H1 (cell line): ENCODE data around the gene FCRLB. TPM values are rescaled to one million over a fixed set of nuclear protein-coding genes. Genes with fewer than 3 reads are reported as not detected.

ENCODE experiments used
- CTCF ChIA-PET: fragments of 300-600 bp; sonication (Branson Sonifier 250); formaldehyde crosslinking; loops from one replicate; lab custom pipeline; 2021; ENCODE audit not compliant: partially characterized antibody; lab: Charles Lee
- POLR2A ChIA-PET: fragments of 300-600 bp; sonication (Branson Sonifier 250); formaldehyde crosslinking; loops from one replicate; lab custom pipeline; 2021; ENCODE audit warnings: inconsistent platforms; ENCODE audit not compliant: partially characterized antibody; lab: Charles Lee
- DNase-seq, 2 experiments: peaks; one replicate each; pipeline versions ENCODE4 v3.0.0 to v3.0.0-alpha.2; 2010 to 2022; ENCODE audit warnings: low spot score in 2 of 2, low read depth in 1 of 2, mixed read lengths in 1 of 2
- FAIRE-seq: peaks from 2 replicates; lab custom pipeline; 2011; peaks lifted over from hg19 to GRCh38; lab: Jason Lieb, UNC
- H2AFZ ChIP-seq: 2 replicates; pipeline ENCODE4 v1.8.1; 2012; ENCODE audit warnings: low read length, inconsistent platforms
- H2AK5ac ChIP-seq: 2 replicates; pipeline ENCODE4 v1.6.1; 2013; ENCODE audit warnings: low read depth, low read length
- H2BK120ac ChIP-seq: replicated peaks from 2 replicates; pipeline ENCODE3; 2013; ENCODE audit warnings: low read depth, low read length, inconsistent platforms
- H2BK12ac ChIP-seq: 2 replicates; pipeline ENCODE4 v1.6.1; 2013; ENCODE audit warnings: low read depth, low read length
- H2BK15ac ChIP-seq: 2 replicates; pipeline ENCODE4 v1.6.1; 2013; ENCODE audit warnings: low read length
- H2BK20ac ChIP-seq: 2 replicates; pipeline ENCODE4 v1.6.1; 2013; ENCODE audit warnings: low read length
- H2BK5ac ChIP-seq: 2 replicates; pipeline ENCODE4 v1.6.1; 2013; ENCODE audit warnings: low read depth, low read length
- H3K14ac ChIP-seq: 2 replicates; pipeline ENCODE4 v1.6.1; 2013; ENCODE audit warnings: inconsistent platforms; ENCODE audit not compliant: insufficient read length
- H3K18ac ChIP-seq: 2 replicates; pipeline ENCODE4 v1.6.1; 2013; ENCODE audit warnings: low read length; ENCODE audit errors: extremely low read depth
- H3K23ac ChIP-seq: 2 replicates; pipeline ENCODE4 v1.6.1; 2013; ENCODE audit warnings: inconsistent platforms; ENCODE audit not compliant: insufficient read length
- H3K23me2 ChIP-seq: 2 replicates; pipeline ENCODE4 v1.6.1; 2013; ENCODE audit warnings: low read depth, low read length
- H3K27ac ChIP-seq: 2 replicates; pipeline ENCODE4 v1.6.1; 2011; ENCODE audit warnings: low read depth, low read length, inconsistent platforms
- H3K27me3 ChIP-seq, 4 experiments: replicated peaks in 1 of 4; 1 replicate in 1 of 4; 2 replicates in 3 of 4; pipeline versions ENCODE4 v1.6.1 to v1.8.1; 2011 to 2013; ENCODE audit warnings: low read length in 3 of 4, mild to moderate bottlenecking in 3 of 4, inconsistent platforms in 2 of 4, mixed read lengths in 2 of 4, moderate library complexity in 1 of 4; ENCODE audit not compliant: control insufficient read depth in 3 of 4, insufficient read depth in 3 of 4; ENCODE audit errors: extremely low read depth in 1 of 4
- H3K36me3 ChIP-seq, 4 experiments: 2 replicates each; pipeline versions ENCODE4 v1.6.1 to v1.8.1; 2011 to 2013; ENCODE audit warnings: mild to moderate bottlenecking in 4 of 4, low read length in 3 of 4, moderate library complexity in 2 of 4, control low read depth in 1 of 4, inconsistent platforms in 1 of 4; ENCODE audit not compliant: insufficient read depth in 4 of 4, control insufficient read depth in 2 of 4
- H3K4ac ChIP-seq: replicated peaks from 2 replicates; pipeline ENCODE3; 2013; ENCODE audit warnings: low read length, low read depth, mixed read lengths, inconsistent platforms; ENCODE audit not compliant: insufficient read length
- H3K4me1 ChIP-seq, 4 experiments: replicated peaks in 1 of 4; 1 replicate in 1 of 4; 2 replicates in 3 of 4; pipeline versions ENCODE4 v1.6.1 to v1.8.1; 2011 to 2013; ENCODE audit warnings: low read length in 3 of 4, inconsistent platforms in 2 of 4, mixed read lengths in 1 of 4; ENCODE audit not compliant: insufficient read depth in 4 of 4, control insufficient read depth in 3 of 4
- H3K4me2 ChIP-seq, 2 experiments: 2 replicates each; pipeline versions ENCODE4 v1.6.1 to v1.8.1; 2011 to 2013; ENCODE audit warnings: low read depth in 2 of 2, low read length in 2 of 2, control low read depth in 1 of 2, inconsistent platforms in 1 of 2, mild to moderate bottlenecking in 1 of 2; ENCODE audit not compliant: insufficient read depth in 1 of 2
- H3K4me3 ChIP-seq, 4 experiments: fragments of 200-600, 300-600 bp in 1 of 4; sonication (generic), shearing (Covaris generic), sonication (Bioruptor Twin) in 1 of 4; 2 replicates each; pipeline versions ENCODE4 v1.5.1 to v1.8.1; 2011 to 2016; ENCODE audit warnings: low read length in 4 of 4, low read depth in 3 of 4, control low read depth in 2 of 4, inconsistent platforms in 2 of 4, mild to moderate bottlenecking in 2 of 4, mixed read lengths in 1 of 4, moderate library complexity in 1 of 4; ENCODE audit not compliant: insufficient read depth in 2 of 4; ENCODE audit errors: extremely low read depth in 1 of 4
- H3K56ac ChIP-seq: replicated peaks from 2 replicates; pipeline ENCODE3; 2013; ENCODE audit warnings: low read depth, mild to moderate bottlenecking, mixed read lengths, low read length, inconsistent platforms; ENCODE audit not compliant: insufficient read length
- H3K79me1 ChIP-seq: 2 replicates; pipeline ENCODE4 v1.6.1; 2013; ENCODE audit warnings: low read depth, low read length, control low read depth
- H3K79me2 ChIP-seq, 2 experiments: 2 replicates each; pipeline versions ENCODE4 v1.6.1 to v1.8.1; 2012 to 2013; ENCODE audit warnings: low read length in 2 of 2, mild to moderate bottlenecking in 2 of 2, inconsistent platforms in 1 of 2; ENCODE audit not compliant: insufficient read depth in 2 of 2, control insufficient read depth in 1 of 2
- H3K9ac ChIP-seq, 4 experiments: replicated peaks in 1 of 4; 1 replicate in 1 of 4; 2 replicates in 3 of 4; pipeline versions ENCODE4 v1.6.1 to v1.8.1; 2011 to 2013; ENCODE audit warnings: low read depth in 3 of 4, low read length in 3 of 4, control low read depth in 2 of 4, mild to moderate bottlenecking in 2 of 4, moderate library complexity in 2 of 4, inconsistent platforms in 1 of 4; ENCODE audit errors: extremely low read depth in 1 of 4
- H3K9me3 ChIP-seq, 2 experiments: 2 replicates each; pipeline versions ENCODE4 v1.6.1 to v1.8.1; 2012 to 2013; ENCODE audit warnings: mild to moderate bottlenecking in 2 of 2, moderate library complexity in 2 of 2, control low read depth in 1 of 2, inconsistent platforms in 1 of 2, low read depth in 1 of 2, low read length in 1 of 2, mixed read lengths in 1 of 2; ENCODE audit not compliant: insufficient read depth in 2 of 2
- H4K20me1 ChIP-seq, 2 experiments: replicated peaks in 1 of 2; 2 replicates each; pipeline versions ENCODE3 to v1.8.1; 2011 to 2013; ENCODE audit warnings: inconsistent platforms in 2 of 2, low read length in 2 of 2, mild to moderate bottlenecking in 1 of 2; ENCODE audit not compliant: insufficient read depth in 2 of 2, control insufficient read depth in 1 of 2
- H4K5ac ChIP-seq: 2 replicates; pipeline ENCODE4 v1.6.1; 2013; ENCODE audit warnings: low read length, low read depth, mixed read lengths, inconsistent platforms; ENCODE audit not compliant: insufficient read length
- H4K8ac ChIP-seq: 2 replicates; pipeline ENCODE4 v1.8.0; 2013; ENCODE audit warnings: mild to moderate bottlenecking, moderate library complexity, low read length, inconsistent platforms; ENCODE audit not compliant: insufficient read depth; ENCODE audit errors: extremely low read depth
- H4K91ac ChIP-seq: replicated peaks from 2 replicates; pipeline ENCODE3; 2013; ENCODE audit warnings: low read length, mixed read lengths, inconsistent platforms; ENCODE audit not compliant: insufficient read length
- BCL11A ChIP-seq, 2 experiments: IDR thresholded peaks; one replicate each; pipeline ENCODE4 v1.6.1; 2011; ENCODE audit warnings: low read depth in 2 of 2, low read length in 2 of 2, mild to moderate bottlenecking in 2 of 2
- E2F6 ChIP-seq: IDR thresholded peaks from 2 replicates; pipeline ENCODE4 v1.6.1; 2012; ENCODE audit warnings: inconsistent platforms
- EP300 ChIP-seq, 2 experiments: IDR thresholded peaks; 1 replicate in 1 of 2; 2 replicates in 1 of 2; pipeline ENCODE4 v1.6.1; 2011 to 2012; ENCODE audit warnings: low read depth in 2 of 2, low read length in 2 of 2, mild to moderate bottlenecking in 2 of 2, borderline replicate concordance in 1 of 2, inconsistent platforms in 1 of 2, moderate library complexity in 1 of 2
- PHF8 ChIP-seq: fragments of 200-600 bp; sonication (generic); conservative IDR thresholded peaks from 2 replicates; pipeline ENCODE4 v1.7.1; 2012; ENCODE audit warnings: low read depth, mild to moderate bottlenecking, inconsistent platforms, low read length, moderate library complexity
- WGBS, 2 experiments: shearing (Covaris generic) in 1 of 2; methylation state at CpG; one replicate each; pipeline versions ENCODE4 v1.1.6 to v1.1.7; 2013 to 2015; ENCODE audit warnings: low lambda C conversion rate in 2 of 2, mixed read lengths in 2 of 2, inconsistent platforms in 1 of 2, low coverage in 1 of 2, missing lambda C conversion rate in 1 of 2; ENCODE audit not compliant: insufficient replicate concordance in 2 of 2, insufficient coverage in 1 of 2, insufficient read length in 1 of 2; ENCODE audit errors: extremely low coverage in 1 of 2, missing lambda C conversion rate in 1 of 2; 5-methylcytosine and 5-hydroxymethylcytosine counted together
- polyA plus RNA-seq, 7 experiments: library from polyadenylated mRNA; depleted of rRNA in 3 of 7; stranded (reverse) in 5 of 7; unstranded in 2 of 7; fragments of >200 nt in 5 of 7; fragments of 200-250 nt in 2 of 7; gene quantifications; 1 replicate in 5 of 7; 2 replicates in 1 of 7; 4 replicates in 1 of 7; pipeline versions ENCODE4 v1.2.1 to v1.2.3, GENCODE V29; 2011 to 2013; ENCODE audit warnings: missing spikeins in 2 of 7, mixed read lengths in 2 of 7
- total RNA-seq: library from RNA; stranded (reverse); fragmentation: NEBNext Ultra II Directional; extraction: Animal tissue kit (Norgen Biotek cat#: 25700); gene quantifications from 2 replicates; pipeline ENCODE4 v1.2.1, GENCODE V29; 2021

Gene FCRLB
- total and polyA plus RNA-seq, 2 of the 8 experiments (the other 6 are each of a cell fraction or from before 2014, with no cell fraction given) = 0.14 to 0.24 TPM

DNA sequence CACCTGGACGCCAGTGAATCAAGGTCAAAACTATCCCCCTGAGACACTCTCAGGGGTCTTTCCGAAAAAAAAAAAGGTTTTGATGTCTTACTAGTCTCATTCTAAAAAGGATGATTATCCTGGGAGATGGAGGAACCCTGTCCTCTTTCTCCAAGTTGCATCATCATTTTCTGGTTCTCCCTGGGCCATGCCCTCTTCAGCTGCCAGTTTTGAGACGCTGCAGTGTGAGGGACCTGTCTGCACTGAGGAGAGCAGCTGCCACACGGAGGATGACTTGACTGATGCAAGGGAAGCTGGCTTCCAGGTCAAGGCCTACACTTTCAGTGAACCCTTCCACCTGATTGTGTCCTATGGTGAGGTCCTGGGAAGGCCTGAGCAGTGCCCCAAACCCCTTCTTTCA is 10.8 kb upstream of the FCRLB start:
- POLR2A ChIA-PET = no interaction called here
- no peak overlapping the region for H2BK12ac ChIP-seq
- H3K9me3 ChIP-seq = no peaks in the 10 kb centered on the region
- no peaks in the 10 kb centered on the region for H3K36me3 ChIP-seq
- H2BK120ac ChIP-seq = no peak overlapping the region
- no peaks in the 10 kb centered on the region for H3K23me2 ChIP-seq
- 84% methylated on average over 4 of the region's 4 CpGs; no CpG with 5 or more reads in 1 of the 2 experiments for WGBS, 2 experiments
- no peak overlapping the region for H3K4me3 ChIP-seq
- H3K14ac ChIP-seq = no peak overlapping the region
- no peak overlapping the region for H2BK5ac ChIP-seq
- no peaks in the 10 kb centered on the region for H3K79me2 ChIP-seq
- H4K8ac ChIP-seq = no peak overlapping the region
- no peak overlapping the region for H2BK15ac ChIP-seq
- no peak overlapping the region for H3K4me2 ChIP-seq
- FAIRE-seq (no peak), DNase-seq (no peak)
- peaks cover 0 to 2% (median 0%) of the 10 kb centered on the region in 4 experiments; a peak in 1 of 7 replicates for H3K27me3 ChIP-seq
- no peak overlapping the region for H3K56ac ChIP-seq
- no peak overlapping the region for H3K18ac ChIP-seq
- no peak overlapping the region for H2BK20ac ChIP-seq
- no peak overlapping the region for H4K5ac ChIP-seq
- no peak overlapping the region for H3K23ac ChIP-seq
- no peaks in the 10 kb centered on the region for H3K79me1 ChIP-seq
- no peak overlapping the region for H3K27ac ChIP-seq
- H4K91ac ChIP-seq = no peak overlapping the region
- H2AFZ ChIP-seq = no peak overlapping the region
- H3K4me1 ChIP-seq = no peaks in the 10 kb centered on the region
- CTCF ChIA-PET = interaction anchor here (0.6 kb wide), 1 partner anchor 83 kb away, joined by 3 read pairs; no protein-coding TSS in a partner anchor
- H4K20me1 ChIP-seq = no peaks in the 10 kb centered on the region
- TF ChIP-seq BCL11A (IDR thresholded peaks at IDR 0.05; ENCODE audit: low read depth in 2 of 2, low read length in 2 of 2) (no peak), PHF8 (no peak), EP300 (IDR thresholded peaks at IDR 0.05; ENCODE audit: borderline replicate concordance in 1 of 2, low read depth in 2 of 2, low read length in 2 of 2) (no peak), E2F6 (no peak)
- H2AK5ac ChIP-seq = no peak overlapping the region
- no peak overlapping the region for H3K9ac ChIP-seq
- no peak overlapping the region for H3K4ac ChIP-seq
